ENCODE measurements around the gene ZNF821.
"Not testable (repeated sequence)": the region's sequence is repeated elsewhere in the genome, so short reads cannot be mapped to it uniquely, and the experiment has no call there.

ZNF821 gene

DNA sequence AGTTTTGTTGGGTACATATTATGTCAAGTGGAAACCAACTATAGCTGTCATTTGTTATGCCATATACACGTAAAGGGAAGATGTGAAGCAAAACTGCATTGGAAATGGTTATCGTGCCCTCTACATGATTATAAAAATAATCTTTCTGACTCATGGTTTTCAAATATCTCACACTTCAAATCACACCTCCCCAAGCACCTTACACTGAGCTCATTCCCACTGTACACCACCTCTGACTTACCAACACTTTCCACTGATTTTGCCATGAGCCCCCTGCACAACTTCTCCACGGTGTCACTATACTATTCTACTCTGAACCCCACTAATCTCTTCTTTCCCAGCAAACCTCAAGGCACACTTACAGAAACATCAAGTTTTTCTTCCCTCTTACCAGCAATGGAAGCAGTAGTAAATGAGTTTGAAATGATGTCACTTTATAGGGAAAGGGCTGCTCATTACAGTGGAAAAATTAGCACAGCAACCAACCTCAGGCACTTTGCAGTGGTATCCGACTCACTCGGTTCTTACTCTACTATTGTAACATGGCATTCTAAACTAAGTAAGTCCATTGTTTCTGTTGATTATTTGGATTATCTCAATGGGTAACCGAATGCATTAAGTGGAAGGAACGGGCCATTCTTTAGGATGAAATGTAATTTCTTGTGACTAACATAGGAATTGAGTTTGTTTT lies 18.7 kb downstream of the ZNF821 start:
- in situ Hi-C loops (cut with MboI; ENCODE audit: low sequenced_read_pairs): no loop called here

DNA sequence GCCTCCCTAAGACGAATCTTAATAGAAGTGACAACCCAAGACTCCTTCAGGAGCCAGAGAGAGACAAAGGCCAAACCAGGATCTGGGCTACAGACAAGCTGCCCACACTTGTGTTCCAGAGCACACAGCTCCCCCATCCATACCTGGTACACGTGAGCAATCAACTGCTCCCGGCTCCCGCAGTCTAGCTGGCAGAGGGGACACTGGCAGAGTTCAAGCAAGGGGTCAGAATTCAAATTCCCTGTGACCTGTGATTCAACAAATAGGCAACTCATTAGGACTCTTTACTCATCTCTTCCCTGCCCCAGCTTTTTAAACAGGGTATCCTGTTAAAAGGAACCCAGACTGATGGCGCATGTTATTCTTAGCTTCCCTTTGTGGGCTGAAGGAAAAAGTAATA lies 20.0 kb downstream of the ZNF821 start:
- in situ Hi-C loops (cut with MboI; ENCODE audit: low sequenced_read_pairs): no loop called here

GRCh38 chr16:71859762-71860521 lies 24.0 kb downstream of the ZNF821 start:
- in situ Hi-C loops (cut with MboI; ENCODE audit: low sequenced_read_pairs): no loop called here

DNA sequence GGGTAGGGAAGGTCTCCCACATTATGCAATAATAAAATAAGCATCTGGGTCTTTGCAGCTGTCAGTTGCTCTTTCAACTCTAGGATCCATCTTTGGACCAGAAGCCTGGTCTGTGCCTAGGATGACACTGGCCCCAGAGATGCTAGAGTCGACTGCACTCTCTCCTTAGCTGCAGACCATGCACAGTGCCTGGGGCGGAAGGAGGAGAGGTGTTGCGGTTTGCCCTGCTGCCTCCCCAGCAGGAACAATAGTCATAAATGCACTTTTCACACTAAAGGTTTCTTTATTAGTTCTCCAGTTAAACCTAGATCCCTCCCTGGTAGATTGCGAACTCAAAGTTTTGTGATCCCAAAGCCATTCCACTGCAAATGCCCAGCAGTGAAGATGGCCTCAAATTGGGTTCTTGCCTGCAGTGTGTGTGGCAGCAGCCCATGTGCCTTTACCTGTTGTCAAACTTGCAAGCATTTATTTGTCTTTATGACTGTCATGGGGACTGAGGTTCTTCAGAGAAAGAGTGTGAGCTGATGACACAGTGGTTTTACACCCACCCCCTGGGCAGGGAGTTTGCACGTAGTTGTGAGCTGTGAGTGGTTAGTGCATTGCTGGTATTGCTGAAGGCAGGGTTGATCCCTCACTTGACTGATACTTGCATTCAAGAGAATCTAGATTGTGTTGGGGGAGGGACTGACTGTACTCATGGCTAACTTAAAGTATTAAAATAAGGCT lies 27.9 kb downstream of the ZNF821 start:
- in situ Hi-C loops (cut with MboI; ENCODE audit: low sequenced_read_pairs): no loop called here

DNA sequence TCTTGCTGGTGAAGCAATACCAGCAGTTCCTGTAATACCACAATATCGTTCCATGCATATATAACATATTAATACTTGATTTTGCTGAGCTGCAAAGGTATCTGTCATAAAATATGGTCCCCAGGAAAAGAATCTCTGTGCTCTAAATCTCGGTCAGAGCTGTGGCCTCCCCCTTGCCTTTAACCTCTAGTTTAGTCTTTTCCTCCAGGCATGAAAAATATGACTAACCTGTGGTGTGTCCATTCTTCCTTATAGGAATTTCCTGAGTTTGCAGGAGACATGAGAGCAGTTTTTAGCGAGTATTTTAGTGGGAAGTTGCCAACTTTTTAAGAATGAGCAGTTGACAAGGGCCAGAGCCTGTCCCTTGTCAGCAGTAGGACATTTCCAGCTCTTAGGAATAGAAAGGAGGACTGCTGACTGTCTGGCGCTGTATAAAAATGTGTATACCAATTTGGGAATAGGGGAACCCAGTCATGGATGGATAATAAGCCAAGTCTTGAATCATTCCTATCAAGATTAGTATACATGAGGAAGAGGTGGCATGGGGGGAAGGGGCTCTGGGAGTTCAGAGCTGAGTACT lies 29.5 kb downstream of the ZNF821 start:
- in situ Hi-C loops (cut with MboI; ENCODE audit: low sequenced_read_pairs): no loop called here

DNA sequence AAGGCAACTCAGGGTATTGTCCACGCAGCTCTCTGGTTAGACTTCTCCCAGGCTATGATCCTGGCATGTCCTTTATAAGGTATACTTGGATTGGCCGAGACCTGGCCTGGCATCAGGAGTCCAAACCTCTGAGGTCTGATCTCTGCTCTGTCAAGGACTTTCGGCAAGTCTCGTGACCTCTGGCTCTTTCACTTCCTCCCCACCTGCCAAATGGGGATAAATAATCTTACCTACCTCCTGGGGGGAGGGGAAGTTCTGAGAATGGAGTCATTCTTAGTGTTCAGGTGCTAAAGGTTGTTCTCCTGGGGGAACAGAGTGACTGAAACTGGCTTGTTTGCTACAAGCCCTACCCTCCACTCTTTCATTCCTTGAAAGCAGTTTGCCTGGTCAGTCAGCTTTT lies 30.6 kb downstream of the ZNF821 start:
- in situ Hi-C loops (cut with MboI; ENCODE audit: low sequenced_read_pairs): no loop called here

DNA sequence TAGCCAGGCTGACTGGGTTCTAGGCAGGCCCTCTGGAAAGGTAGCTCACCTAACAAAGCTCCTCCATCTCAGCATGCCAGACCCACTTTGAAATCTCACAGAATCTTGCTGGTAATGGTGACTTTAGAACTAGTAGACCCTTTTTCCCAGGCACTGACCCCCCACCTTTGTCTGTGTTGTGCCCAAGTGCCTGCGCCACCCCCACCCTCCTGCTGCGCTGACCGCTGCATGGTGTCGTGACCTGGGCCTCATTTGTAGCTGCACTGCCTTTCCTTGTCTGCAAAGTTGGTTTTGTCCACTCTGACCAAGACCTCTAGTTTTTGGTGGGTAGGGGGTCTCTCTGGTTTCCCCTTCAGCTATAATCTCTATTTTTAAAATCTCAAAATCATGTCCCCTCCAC lies 31.4 kb downstream of the ZNF821 start:
- in situ Hi-C loops (cut with MboI; ENCODE audit: low sequenced_read_pairs): no loop called here

GRCh38 chr16:71852158-71852557 lies 31.8 kb downstream of the ZNF821 start:
- in situ Hi-C loops (cut with MboI; ENCODE audit: low sequenced_read_pairs): no loop called here

DNA sequence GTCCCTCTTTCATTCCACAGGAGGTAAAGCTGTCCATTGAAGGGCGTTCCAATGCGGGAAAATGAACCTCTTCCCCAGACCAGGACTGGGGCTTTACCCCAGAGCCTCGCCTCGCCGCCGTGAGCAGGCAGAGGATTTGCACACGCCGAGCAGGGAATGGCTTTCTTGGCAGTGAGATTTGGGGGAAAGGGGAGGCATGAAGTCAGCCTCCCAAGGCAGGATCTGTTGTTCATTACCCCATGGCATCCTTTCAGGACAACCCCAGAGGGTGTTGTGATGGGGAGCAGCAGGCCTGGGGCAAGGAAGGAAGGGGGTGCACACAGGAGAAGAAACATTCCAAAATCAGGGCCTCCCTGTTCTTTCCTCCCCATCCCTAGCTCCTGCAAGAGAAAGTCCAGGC lies 32.2 kb downstream of the ZNF821 start:
- in situ Hi-C loops (cut with MboI; ENCODE audit: low sequenced_read_pairs): no loop called here

DNA sequence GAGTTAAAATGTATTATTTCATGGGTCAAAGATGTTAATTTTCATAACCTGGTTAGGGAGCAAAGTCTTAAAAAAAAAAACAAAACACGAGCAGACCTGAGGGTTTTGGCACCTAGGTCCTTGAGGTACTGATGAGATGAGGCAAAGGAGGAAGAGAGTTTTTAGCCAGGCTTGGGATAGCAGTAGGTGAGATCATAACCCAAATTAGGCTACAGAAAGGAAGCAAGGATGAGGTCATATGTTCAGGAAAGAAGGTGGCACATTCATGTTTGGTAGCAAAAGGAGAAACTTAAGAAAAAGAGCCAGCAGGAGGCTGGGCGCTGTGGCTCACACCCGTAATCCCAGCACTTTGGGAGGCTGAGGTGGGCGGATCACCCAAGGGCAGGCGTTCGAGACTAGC lies 35.4 kb downstream of the ZNF821 start:
- in situ Hi-C loops (cut with MboI; ENCODE audit: low sequenced_read_pairs): no loop called here

GRCh38 chr16:71847096-71847495 lies 36.9 kb downstream of the ZNF821 start:
- in situ Hi-C loops (cut with MboI; ENCODE audit: low sequenced_read_pairs): no loop called here

DNA sequence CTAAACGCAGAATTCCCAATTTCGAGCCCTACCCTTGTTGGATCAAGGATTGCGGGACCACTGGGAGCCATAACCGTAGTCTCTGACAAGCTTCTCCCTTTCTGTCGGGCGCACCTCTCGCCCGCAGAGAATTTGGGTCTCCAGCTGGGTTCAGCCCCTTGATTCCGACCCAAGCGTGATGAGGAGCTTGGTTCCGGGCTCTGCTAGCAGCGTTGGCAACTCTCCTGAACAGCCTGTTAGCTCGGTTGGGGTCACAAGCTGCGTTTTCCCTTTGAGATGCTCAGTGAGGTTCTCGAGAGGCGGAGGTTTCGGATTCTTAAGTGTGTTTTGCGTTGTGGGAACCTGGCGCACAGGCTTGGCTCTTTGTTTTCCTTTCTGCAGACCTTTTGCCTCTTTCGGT lies 37.6 kb downstream of the ZNF821 start:
- in situ Hi-C loops (cut with MboI; ENCODE audit: low sequenced_read_pairs): no loop called here

DNA sequence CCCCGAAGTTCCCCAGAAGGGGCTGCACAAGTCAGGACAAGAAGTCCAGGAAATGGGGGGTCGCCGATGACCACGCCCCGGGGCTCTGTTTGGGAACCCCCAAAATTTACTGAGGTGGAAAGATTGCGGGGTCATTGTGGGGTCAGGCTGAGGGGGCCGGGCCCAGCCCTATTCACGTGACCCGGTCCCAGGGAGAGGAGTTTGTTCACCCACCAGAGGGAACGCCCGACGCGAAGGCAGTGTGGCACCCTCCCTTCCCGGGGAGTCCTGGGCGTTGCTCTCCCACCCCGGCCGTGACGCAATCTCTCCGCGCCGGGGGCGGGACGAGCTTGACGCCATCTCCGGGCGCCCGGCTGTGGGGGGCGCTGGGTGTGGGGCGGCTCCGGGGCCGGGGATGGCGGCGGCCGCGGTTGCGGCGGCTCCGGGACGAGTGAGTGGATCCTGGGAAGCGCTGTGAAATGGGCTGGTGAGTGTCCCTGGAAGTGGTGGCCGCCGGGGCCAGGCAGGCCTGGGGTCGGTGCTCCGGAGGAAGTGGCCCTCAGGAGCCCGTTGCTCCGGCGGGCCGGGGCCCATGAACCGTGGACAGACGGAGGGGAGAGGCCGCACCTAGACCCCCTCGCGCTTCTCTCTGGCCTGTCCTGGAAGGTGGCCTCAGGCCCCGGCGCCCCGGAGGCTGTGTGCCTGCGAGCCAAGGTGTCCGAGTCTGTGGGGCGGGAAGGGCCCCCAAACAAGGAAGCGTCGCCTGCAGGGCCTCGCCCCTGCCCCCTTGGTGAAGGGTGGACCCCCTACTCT lies 38.1 kb downstream of the ZNF821 start, which contains the start of gene ATXN1L:
TSS of gene ATXN1L (plus strand) at position 338 of the 792 bp plus-strand sequence. CDS start 3,765 bp downstream, outside the sequence.
- in situ Hi-C loops (cut with MboI; ENCODE audit: low sequenced_read_pairs): no loop called here

DNA sequence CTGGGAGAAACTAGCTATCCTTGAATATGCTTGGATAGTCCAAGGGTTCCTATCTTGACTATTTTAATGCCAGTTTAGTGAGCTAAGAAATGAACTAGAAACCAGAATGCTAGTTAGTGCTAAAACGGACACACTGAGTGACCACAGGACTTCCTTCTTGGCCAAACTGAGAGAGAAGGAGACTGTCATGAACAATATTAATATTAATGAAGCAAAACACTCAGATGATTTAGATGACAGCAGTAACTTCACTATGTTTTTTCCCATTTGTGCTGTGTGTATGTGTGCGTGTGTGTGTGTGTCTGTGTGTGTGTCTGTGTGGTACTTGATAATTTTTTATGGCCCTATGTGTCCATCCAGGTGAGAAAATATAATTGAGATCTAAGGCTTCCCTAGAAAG lies 40.4 kb downstream of the ZNF821 start:
- in situ Hi-C loops (cut with MboI; ENCODE audit: low sequenced_read_pairs): no loop called here

- in situ Hi-C loops (cut with MboI; ENCODE audit: low sequenced_read_pairs): no loop called here
Observed at GRCh38 chr16:71840052-71840451, 43.9 kb downstream of the ZNF821 start.

GRCh38 chr16:71837150-71837549 lies 46.8 kb downstream of the ZNF821 start:
- in situ Hi-C loops (cut with MboI; ENCODE audit: low sequenced_read_pairs): no loop called here

DNA sequence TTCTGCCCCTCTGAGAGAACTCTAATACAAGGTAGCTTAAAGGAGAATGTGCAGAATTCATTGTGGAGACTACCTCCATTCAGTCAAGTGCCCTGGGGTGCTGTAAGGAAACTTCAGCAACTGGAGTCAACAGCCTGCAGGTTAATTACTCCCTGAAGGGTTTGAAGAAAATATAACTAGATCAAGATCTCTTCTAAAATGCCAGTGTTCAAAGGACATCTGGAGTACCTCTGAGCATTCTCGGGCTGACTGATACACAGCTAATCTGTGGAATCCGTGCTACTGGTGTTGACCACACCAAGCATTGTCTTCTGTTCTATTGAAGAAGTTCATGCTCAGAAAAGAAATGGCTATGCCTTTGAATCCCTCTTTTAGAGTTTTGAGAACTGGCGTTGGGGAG lies 49.7 kb downstream of the ZNF821 start:
- in situ Hi-C loops (cut with MboI; ENCODE audit: low sequenced_read_pairs): no loop called here

DNA sequence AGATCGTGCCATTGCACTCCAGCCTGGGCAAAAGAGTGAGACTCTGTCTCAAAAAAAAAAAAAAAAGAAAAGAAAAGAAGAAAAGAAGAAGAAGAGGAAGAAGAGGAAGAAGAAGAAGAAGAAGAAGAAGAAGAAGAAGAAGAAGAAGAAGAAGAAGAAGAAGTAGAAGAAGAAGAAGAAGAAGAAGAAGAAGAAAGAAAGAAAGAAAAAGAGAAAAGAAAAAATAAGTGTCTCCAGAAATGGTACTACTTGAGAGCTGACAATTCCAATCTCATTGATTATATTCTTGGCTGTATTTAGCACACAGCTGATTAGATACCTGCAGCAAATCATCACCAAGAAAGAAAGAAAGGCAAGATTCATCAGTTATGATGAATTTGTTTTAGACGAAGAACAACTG lies 51.9 kb downstream of the ZNF821 start:
- in situ Hi-C loops (cut with MboI; ENCODE audit: low sequenced_read_pairs): not testable (repeated sequence)

DNA sequence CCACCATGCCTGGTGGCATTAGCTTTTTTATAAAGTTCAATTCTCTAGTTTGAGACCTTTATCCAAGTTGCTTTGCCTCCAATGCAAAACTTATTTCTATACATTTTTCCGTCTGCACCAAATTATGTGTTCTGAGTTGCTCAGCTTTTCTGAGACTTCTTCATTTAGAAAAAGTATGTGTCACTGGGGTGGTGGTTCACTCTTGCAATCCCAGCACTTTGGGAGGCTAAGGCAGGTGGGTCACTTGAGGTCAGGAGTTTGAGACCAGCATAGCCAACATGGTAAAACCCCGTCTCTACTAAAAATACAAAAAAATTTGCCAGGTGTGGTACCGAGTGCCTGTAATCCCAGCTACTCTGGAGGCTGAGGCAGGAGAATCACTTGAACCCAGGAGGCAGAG lies 52.3 kb downstream of the ZNF821 start:
- in situ Hi-C loops (cut with MboI; ENCODE audit: low sequenced_read_pairs): not testable (repeated sequence)

DNA sequence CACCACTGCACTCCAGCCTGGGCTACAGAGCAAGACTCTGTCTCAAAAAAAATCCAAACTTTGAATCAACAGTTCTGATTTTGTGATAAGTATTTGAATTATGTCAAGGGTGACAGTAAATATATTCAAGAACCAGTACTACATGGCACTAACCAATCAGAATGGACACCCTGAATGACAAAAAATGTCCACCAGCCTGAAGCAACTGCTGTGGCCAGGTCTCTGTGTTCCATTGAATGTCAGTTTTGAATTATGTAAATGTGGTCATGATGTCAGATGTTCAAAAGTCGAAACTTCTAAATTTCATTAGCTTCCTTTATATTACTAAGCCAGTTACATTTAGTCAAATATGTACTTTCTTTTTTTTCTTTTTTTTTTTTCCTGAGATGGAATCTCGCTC lies 53.6 kb downstream of the ZNF821 start:
- in situ Hi-C loops (cut with MboI; ENCODE audit: low sequenced_read_pairs): no loop called here
